K562 (cell line): ENCODE data around the gene MEIKIN. TPM values are rescaled to one million over a fixed set of nuclear protein-coding genes. Genes with fewer than 3 reads are reported as not detected.

Experiments used
- ATAC-seq: fragments of 200-7000 bp; cut with Tn5 transposase; 3 replicates; pipeline ENCODE4 v1.9.1; 2020; ENCODE audit warnings: moderate library complexity
- BruUV-seq: library from RNA; stranded (reverse); fragments of 400-500 nt; replicated peaks from 2 replicates; lab custom pipeline; 2021; lab: Mats Ljungman, UMichigan
- CTCF ChIA-PET: fragments of 300-600 bp; formaldehyde crosslinking; extraction: SDS; loops from one replicate; lab custom pipeline; 2021; ENCODE audit warnings: low intra/inter-chr PET ratio; lab: Yijun Ruan, JAX
- POLR2A ChIA-PET: fragments of 300-600, 350-650 bp; sonication (Branson Sonifier 250); formaldehyde crosslinking; extraction: SDS; loops from one replicate; lab custom pipeline; 2021; ENCODE audit warnings: antibody characterized with exemption, inconsistent platforms; lab: Yijun Ruan, JAX
- DNase-seq, 4 experiments: peaks; one replicate each; pipeline versions ENCODE4 v3.0.0 to v3.0.0-alpha.2; 2011 to 2018; ENCODE audit warnings: low spot score in 3 of 4, mixed read lengths in 3 of 4; ENCODE audit errors: extremely low read depth in 1 of 4
- FAIRE-seq: peaks from 2 replicates; lab custom pipeline; 2011; peaks lifted over from hg19 to GRCh38; lab: Jason Lieb, UNC
- H2AFZ ChIP-seq: 2 replicates; pipeline ENCODE4 v1.6.0; 2011; ENCODE audit warnings: low read depth, low read length, control low read depth, inconsistent platforms
- H3K27ac ChIP-seq: fragments of 200-600 bp; 3 replicates; pipeline ENCODE4 v1.8.0; 2011; ENCODE audit warnings: low read depth, mild to moderate bottlenecking, control low read depth, inconsistent platforms, low read length, moderate library complexity, mixed read lengths; ENCODE audit errors: extremely low read depth
- H3K27me3 ChIP-seq, 2 experiments: fragments of 300-600 bp in 1 of 2; 2 replicates in 1 of 2; 3 replicates in 1 of 2; pipeline versions ENCODE4 v1.6.0 to v1.8.0; 2011; ENCODE audit warnings: inconsistent platforms in 2 of 2, low read length in 2 of 2, mild to moderate bottlenecking in 1 of 2, mixed read lengths in 1 of 2, moderate library complexity in 1 of 2; ENCODE audit not compliant: control insufficient read depth in 2 of 2, insufficient read depth in 2 of 2
- H3K36me3 ChIP-seq: fragments of 300-600 bp; 3 replicates; pipeline ENCODE4 v1.8.0; 2011; ENCODE audit warnings: mild to moderate bottlenecking, low read length, inconsistent platforms; ENCODE audit not compliant: control insufficient read depth, insufficient read depth
- H3K4me1 ChIP-seq, 2 experiments: fragments of 200-600 bp in 1 of 2; replicated peaks in 1 of 2; 2 replicates in 1 of 2; 3 replicates in 1 of 2; pipeline versions ENCODE4 v1.5.1 to v1.8.0; 2011; ENCODE audit warnings: inconsistent platforms in 2 of 2, low read length in 2 of 2, mild to moderate bottlenecking in 1 of 2, mixed read lengths in 1 of 2, moderate library complexity in 1 of 2; ENCODE audit not compliant: control insufficient read depth in 2 of 2, insufficient read depth in 2 of 2
- H3K4me2 ChIP-seq: 2 replicates; pipeline ENCODE4 v1.6.1; 2011; ENCODE audit warnings: low read length, control low read depth, inconsistent platforms, mixed read lengths; ENCODE audit not compliant: insufficient read depth
- H3K4me3 ChIP-seq: fragments of 200-600 bp; sonication (generic), shearing (Covaris generic); 2 replicates; pipeline ENCODE4 v1.5.1; 2016; ENCODE audit warnings: control low read depth, inconsistent platforms
- H3K79me2 ChIP-seq: fragments of 200-600 bp; 3 replicates; pipeline ENCODE4 v1.8.0; 2011; ENCODE audit warnings: low read length, inconsistent platforms; ENCODE audit not compliant: control insufficient read depth, insufficient read depth
- H3K9ac ChIP-seq, 2 experiments: 2 replicates each; pipeline versions ENCODE4 v1.6.0 to v1.6.1; 2011; ENCODE audit warnings: low read depth in 2 of 2, low read length in 2 of 2, control low read depth in 1 of 2, inconsistent platforms in 1 of 2, mild to moderate bottlenecking in 1 of 2, mixed read lengths in 1 of 2; ENCODE audit not compliant: insufficient read depth in 1 of 2
- H3K9me1 ChIP-seq: one replicate; pipeline ENCODE4 v1.6.0; 2011; ENCODE audit warnings: inconsistent platforms, mild to moderate bottlenecking, low read length, moderate library complexity; ENCODE audit not compliant: control insufficient read depth, insufficient read depth
- H3K9me3 ChIP-seq: replicated peaks from 2 replicates; pipeline ENCODE4 v1.5.1; 2011; ENCODE audit warnings: low read depth, low read length, inconsistent platforms; ENCODE audit not compliant: control insufficient read depth, insufficient read depth
- H4K20me1 ChIP-seq: replicated peaks from 2 replicates; pipeline ENCODE4 v1.6.1; 2011; ENCODE audit warnings: low read length, inconsistent platforms, mixed read lengths; ENCODE audit not compliant: control insufficient read depth, insufficient read depth
- ARID1B ChIP-seq: fragments of 450-650 bp; IDR thresholded peaks from 2 replicates; pipeline ENCODE4 v1.6.1; 2016; ENCODE audit warnings: antibody characterized with exemption, mild to moderate bottlenecking, inconsistent platforms
- ARID2 ChIP-seq: fragments of 450-650 bp; IDR thresholded peaks from 2 replicates; pipeline ENCODE4 v1.6.1; 2017; ENCODE audit warnings: antibody characterized with exemption, mild to moderate bottlenecking
- FOXK2 ChIP-seq, 2 experiments: fragments of 450-650 bp; IDR thresholded peaks in 1 of 2; conservative IDR thresholded peaks in 1 of 2; 2 replicates each; pipeline ENCODE4 v1.6.1; 2016; ENCODE audit warnings: low read depth in 2 of 2, mild to moderate bottlenecking in 1 of 2
- FOXP1 ChIP-seq: sonication (generic); formaldehyde crosslinking; IDR thresholded peaks from 2 replicates; pipeline ENCODE4 v1.8.0; 2022; ENCODE audit warnings: mild to moderate bottlenecking, missing genetic modification reagents
- GABPB2 ChIP-seq: fragments of 250-450 bp; sonication (Bioruptor Pico); conservative IDR thresholded peaks from 2 replicates; pipeline ENCODE4 v1.5.1; 2021; ENCODE audit warnings: mild to moderate bottlenecking
- KLF13 ChIP-seq: fragments of 450-650 bp; IDR thresholded peaks from 2 replicates; pipeline ENCODE4 v1.6.1; 2016; ENCODE audit warnings: missing genetic modification characterization, low read depth, mild to moderate bottlenecking, missing compliant biosample characterization, moderate library complexity, borderline replicate concordance
- POLR2G ChIP-seq: fragments of 200-400 bp; formaldehyde crosslinking; IDR thresholded peaks from 2 replicates; pipeline ENCODE4 v1.6.1; 2017; ENCODE audit warnings: low read depth, mild to moderate bottlenecking, antibody characterized with exemption, low read length, moderate library complexity
- RAD21 ChIP-seq, 2 experiments: fragments of 250-450 bp in 1 of 2; fragments of 450-650 bp in 1 of 2; sonication (Bioruptor Pico) in 1 of 2; formaldehyde crosslinking in 1 of 2; IDR thresholded peaks in 1 of 2; conservative IDR thresholded peaks in 1 of 2; 2 replicates each; pipeline versions ENCODE4 v1.4.0 to v1.8.0; 2020 to 2022; ENCODE audit warnings: mild to moderate bottlenecking in 2 of 2, moderate library complexity in 1 of 2
- ZNF184 ChIP-seq: sonication (generic); formaldehyde crosslinking; IDR thresholded peaks from 2 replicates; pipeline ENCODE4 v1.5.0; 2020; ENCODE audit warnings: missing genetic modification reagents
- ZNF263 ChIP-seq: sonication (generic); formaldehyde crosslinking; IDR thresholded peaks from 2 replicates; pipeline ENCODE4 v1.8.0; 2022; ENCODE audit warnings: mild to moderate bottlenecking, missing genetic modification reagents, borderline replicate concordance
- WGBS: fragments of 100-300 bp; shearing (Covaris generic); methylation state at CpG from one replicate; pipeline ENCODE4 v1.1.6; 2016; ENCODE audit warnings: low coverage, mixed read lengths; ENCODE audit not compliant: insufficient coverage; ENCODE audit errors: missing lambda C conversion rate; 5-methylcytosine and 5-hydroxymethylcytosine counted together
- in situ Hi-C: fragments of 300-500 bp; cut with MboI; formaldehyde crosslinking; loops from 4 replicates; pipeline ENCODE4 v1.15.0; 2018; ENCODE audit warnings: inconsistent platforms, mixed read lengths
- intact Hi-C: fragments of 100-400 bp; cut with micrococcal nuclease; formaldehyde crosslinking; loops from 2 replicates; pipeline ENCODE4 v1.14.2; 2022
- polyA plus RNA-seq, 8 experiments: library from polyadenylated mRNA; depleted of rRNA in 4 of 8; stranded (reverse) in 5 of 8; unstranded in 3 of 8; fragments of >200 nt; fragmentation: Nextera tagmentation in 2 of 8; fragmentation: Illumina TruSeq in 1 of 8; extraction: Ambion mirVana in 2 of 8; extraction: Trizol in 1 of 8; gene quantifications; 2 replicates each; pipeline versions ENCODE4 v1.2.1 to v1.2.3, GENCODE V29; 2011 to 2014; ENCODE audit warnings: inconsistent platforms in 1 of 8, missing spikeins in 1 of 8
- total RNA-seq, 7 experiments: library from RNA; depleted of rRNA in 6 of 7; stranded (reverse); fragments of >200 nt in 6 of 7; fragmentation: Illumina TruSeq in 2 of 7; extraction: Trizol in 2 of 7; gene quantifications; 2 replicates each; pipeline versions ENCODE4 v1.2.1 to v1.2.3, GENCODE V29; 2011 to 2021; ENCODE audit warnings: low replicate concordance in 1 of 7
- TF ChIP-seq, protein P1 (sequence below): fragments of 250-450 bp; sonication (Bioruptor Pico); IDR thresholded peaks from 2 replicates; pipeline ENCODE4 v1.4.0; 2020; ENCODE audit warnings: mild to moderate bottlenecking, moderate library complexity
- TF ChIP-seq, protein P2 (sequence below): fragments of 250-450 bp; sonication (Bioruptor Pico); IDR thresholded peaks from 2 replicates; pipeline ENCODE4 v1.8.0; 2021; ENCODE audit warnings: moderate library complexity, mild to moderate bottlenecking, inconsistent platforms

MEIKIN gene
- total and polyA plus RNA-seq, 9 of the 15 experiments (the other 6 are each of a cell fraction or from before 2014, with no cell fraction given): 0.18 TPM; not detected in 8

DNA sequence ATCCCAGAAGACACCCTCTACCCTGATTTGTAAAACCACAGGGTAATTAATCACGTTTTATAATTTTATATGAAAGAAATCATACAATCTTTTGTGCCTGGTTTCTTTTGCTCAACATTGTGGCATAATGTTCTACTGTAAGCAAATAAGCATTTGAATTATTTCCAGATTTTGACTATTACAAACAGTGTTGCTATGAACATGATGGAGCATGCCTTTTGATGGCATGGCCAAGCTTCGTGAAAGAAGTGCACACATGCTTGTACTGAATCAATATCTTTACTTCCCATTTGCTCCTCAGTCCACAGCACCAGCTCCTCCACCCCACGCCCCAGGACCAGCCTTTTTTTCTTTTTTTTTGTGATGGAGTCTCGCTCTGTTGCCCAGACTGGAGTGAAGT lies 36.1 kb upstream of the MEIKIN start (continued):
- TF ChIP-seq, protein P1, sequence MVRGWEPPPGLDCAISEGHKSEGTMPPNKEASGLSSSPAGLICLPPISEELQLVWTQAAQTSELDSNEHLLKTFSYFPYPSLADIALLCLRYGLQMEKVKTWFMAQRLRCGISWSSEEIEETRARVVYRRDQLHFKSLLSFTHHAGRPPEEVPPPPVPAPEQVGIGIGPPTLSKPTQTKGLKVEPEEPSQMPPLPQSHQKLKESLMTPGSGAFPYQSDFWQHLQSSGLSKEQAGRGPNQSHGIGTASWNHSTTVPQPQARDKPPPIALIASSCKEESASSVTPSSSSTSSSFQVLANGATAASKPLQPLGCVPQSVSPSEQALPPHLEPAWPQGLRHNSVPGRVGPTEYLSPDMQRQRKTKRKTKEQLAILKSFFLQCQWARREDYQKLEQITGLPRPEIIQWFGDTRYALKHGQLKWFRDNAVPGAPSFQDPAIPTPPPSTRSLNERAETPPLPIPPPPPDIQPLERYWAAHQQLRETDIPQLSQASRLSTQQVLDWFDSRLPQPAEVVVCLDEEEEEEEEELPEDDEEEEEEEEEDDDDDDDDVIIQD (CRISPR knock-in tag): no peak
- TF ChIP-seq POLR2G: no peak
- TF ChIP-seq GABPB2: no peak
- no peak for TF ChIP-seq ARID2
- TF ChIP-seq FOXK2 (conservative IDR thresholded peaks at IDR 0.05 in 1 of 2, IDR thresholded peaks at IDR 0.05 in 1 of 2; ENCODE audit: low read depth in 2 of 2): no peak

DNA sequence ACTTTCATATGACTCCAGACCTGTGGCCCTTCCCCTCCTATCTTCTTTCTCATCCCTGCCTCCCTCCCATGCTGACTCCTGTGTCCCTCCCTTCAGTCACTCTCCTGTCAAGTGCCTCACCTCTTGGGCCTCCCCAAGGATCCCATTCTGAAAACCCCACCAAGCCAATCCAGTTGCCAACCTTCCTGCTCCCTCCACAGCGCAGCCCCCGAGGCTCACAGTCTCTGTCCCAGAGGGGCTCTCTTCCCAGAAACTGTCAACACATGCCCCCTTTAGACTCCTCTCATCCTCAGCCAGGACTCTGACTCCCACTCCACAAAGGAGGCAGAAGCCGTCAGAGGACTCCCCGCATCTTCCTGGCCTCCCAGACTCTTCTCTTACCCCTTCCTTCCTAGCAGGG lies 35.2 kb upstream of the MEIKIN start:
- Histone ChIP-seq H3K27ac (no peak overlapping the region), H3K9ac (no peak overlapping the region), H3K79me2 (no peaks in the 10 kb centered on the region), H4K20me1 (no peaks in the 10 kb centered on the region), H3K9me3 (no peaks in the 10 kb centered on the region), H3K4me1 (no peaks in the 10 kb centered on the region; a peak in 1 of 5 replicates), H3K36me3 (no peaks in the 10 kb centered on the region), H2AFZ (no peak overlapping the region), H3K27me3 (peaks cover 0 to 9% of the 10 kb centered on the region in 2 experiments; a peak in 1 of 5 replicates), H3K4me3 (no peak overlapping the region), H3K9me1 (no peaks in the 10 kb centered on the region), H3K4me2 (no peak overlapping the region)
- 4% methylated on average over 4 of the region's 4 CpGs for WGBS
- DNase-seq (no peak), FAIRE-seq (no peak), ATAC-seq (no peak)
- no TSS peak for BruUV-seq
- intact Hi-C loops (no loop called here), in situ Hi-C loops (no loop called here)
- TF ChIP-seq, protein P2, sequence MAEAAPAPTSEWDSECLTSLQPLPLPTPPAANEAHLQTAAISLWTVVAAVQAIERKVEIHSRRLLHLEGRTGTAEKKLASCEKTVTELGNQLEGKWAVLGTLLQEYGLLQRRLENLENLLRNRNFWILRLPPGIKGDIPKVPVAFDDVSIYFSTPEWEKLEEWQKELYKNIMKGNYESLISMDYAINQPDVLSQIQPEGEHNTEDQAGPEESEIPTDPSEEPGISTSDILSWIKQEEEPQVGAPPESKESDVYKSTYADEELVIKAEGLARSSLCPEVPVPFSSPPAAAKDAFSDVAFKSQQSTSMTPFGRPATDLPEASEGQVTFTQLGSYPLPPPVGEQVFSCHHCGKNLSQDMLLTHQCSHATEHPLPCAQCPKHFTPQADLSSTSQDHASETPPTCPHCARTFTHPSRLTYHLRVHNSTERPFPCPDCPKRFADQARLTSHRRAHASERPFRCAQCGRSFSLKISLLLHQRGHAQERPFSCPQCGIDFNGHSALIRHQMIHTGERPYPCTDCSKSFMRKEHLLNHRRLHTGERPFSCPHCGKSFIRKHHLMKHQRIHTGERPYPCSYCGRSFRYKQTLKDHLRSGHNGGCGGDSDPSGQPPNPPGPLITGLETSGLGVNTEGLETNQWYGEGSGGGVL (CRISPR knock-in tag): no peak
- no peak for TF ChIP-seq RAD21 (CRISPR knock-in tag; conservative IDR thresholded peaks at IDR 0.05 in 1 of 2, IDR thresholded peaks at IDR 0.05 in 1 of 2)
- TF ChIP-seq FOXP1 (CRISPR knock-in tag): no peak
- no peak for TF ChIP-seq ARID1B
- TF ChIP-seq KLF13 (tag): no peak
- TF ChIP-seq ZNF263 (CRISPR knock-in tag): no peak
- no peak for TF ChIP-seq ZNF184
- ChIA-PET POLR2A (interaction anchor here (1.1 to 1.3 kb wide), 2 partner anchors 16 to 18 kb away, joined by 3 to 8 read pairs; no protein-coding TSS in a partner anchor), CTCF (no interaction called here)
